OCI-LY1 (cell line): ENCODE data around the gene RASAL2.

Experiments used
- H2AFZ ChIP-seq: fragments of 200-600 bp; sonication (generic), shearing (Covaris generic); 2 replicates; pipeline ENCODE4 v1.6.0; 2014; ENCODE audit warnings: antibody characterized with exemption, mild to moderate bottlenecking, low read length
- H3F3A ChIP-seq: fragments of 200-600 bp; sonication (generic), shearing (Covaris generic); 2 replicates; pipeline ENCODE4 v1.6.0; 2014; ENCODE audit warnings: mild to moderate bottlenecking, antibody characterized with exemption, low read length, moderate library complexity; ENCODE audit not compliant: insufficient read depth
- H3K27ac ChIP-seq: fragments of 200-600 bp; sonication (generic); 2 replicates; pipeline ENCODE4 v1.5.1; 2014; ENCODE audit warnings: low read length, mixed run types, mild to moderate bottlenecking, low read depth; ENCODE audit not compliant: poor library complexity, severe bottlenecking
- H3K27me3 ChIP-seq: fragments of 200-600 bp; sonication (generic); 2 replicates; pipeline ENCODE4 v1.6.0; 2014; ENCODE audit warnings: antibody characterized with exemption, mild to moderate bottlenecking, low read length, moderate library complexity; ENCODE audit not compliant: insufficient read depth
- H3K36me3 ChIP-seq: fragments of 200-600 bp; sonication (generic); 2 replicates; pipeline ENCODE4 v1.6.1; 2014; ENCODE audit warnings: mild to moderate bottlenecking, antibody characterized with exemption, low read length, moderate library complexity, mixed read lengths; ENCODE audit not compliant: insufficient read depth
- H3K4me1 ChIP-seq: fragments of 200-600 bp; sonication (generic); 2 replicates; pipeline ENCODE4 v1.5.1; 2014; ENCODE audit warnings: mild to moderate bottlenecking, low read length, moderate library complexity; ENCODE audit not compliant: insufficient read depth, severe bottlenecking
- H3K4me2 ChIP-seq: fragments of 200-600 bp; sonication (generic), shearing (Covaris generic); 2 replicates; pipeline ENCODE4 v1.6.1; 2014; ENCODE audit warnings: low read length
- H3K4me3 ChIP-seq: fragments of 200-600 bp; sonication (generic); 2 replicates; pipeline ENCODE4 v1.5.1; 2014; ENCODE audit warnings: low read length, low read depth, mild to moderate bottlenecking, mixed read lengths; ENCODE audit not compliant: poor library complexity, severe bottlenecking
- H3K79me2 ChIP-seq: fragments of 200-600 bp; shearing (Covaris generic); 2 replicates; pipeline ENCODE4 v1.6.1; 2016; ENCODE audit warnings: mixed run types, low read length, mixed read lengths; ENCODE audit not compliant: insufficient read depth
- H3K9ac ChIP-seq: fragments of 200-600 bp; sonication (generic), shearing (Covaris generic); 2 replicates; pipeline ENCODE4 v1.6.1; 2014; ENCODE audit warnings: mild to moderate bottlenecking, low read length, mixed read lengths
- H3K9me2 ChIP-seq: fragments of 200-600 bp; sonication (generic), shearing (Covaris generic); 2 replicates; pipeline ENCODE4 v1.6.1; 2014; ENCODE audit warnings: low read depth, mild to moderate bottlenecking, low read length, mixed read lengths
- H3K9me3 ChIP-seq: fragments of 200-600 bp; shearing (Covaris generic); 2 replicates; pipeline ENCODE4 v1.6.1; 2014; ENCODE audit warnings: low read length, mixed read lengths
- H4K20me1 ChIP-seq: fragments of 200-600 bp; sonication (generic), shearing (Covaris generic); 2 replicates; pipeline ENCODE4 v1.6.0; 2016; ENCODE audit warnings: mild to moderate bottlenecking, low read length; ENCODE audit not compliant: insufficient read depth
- CTCF ChIP-seq: fragments of 200-600 bp; sonication (generic), shearing (Covaris generic); IDR thresholded peaks from 2 replicates; pipeline ENCODE4 v1.5.1; 2017; ENCODE audit warnings: mild to moderate bottlenecking, antibody characterized with exemption, low read length, moderate library complexity, mixed read lengths
- EZH2 ChIP-seq: fragments of 200-600 bp; sonication (generic), shearing (Covaris generic); IDR thresholded peaks from 2 replicates; pipeline ENCODE4 v1.8.0; 2017; ENCODE audit warnings: borderline replicate concordance, mixed run types, mild to moderate bottlenecking, antibody characterized with exemption, low read length, moderate library complexity, mixed read lengths

Gene RASAL2

DNA sequence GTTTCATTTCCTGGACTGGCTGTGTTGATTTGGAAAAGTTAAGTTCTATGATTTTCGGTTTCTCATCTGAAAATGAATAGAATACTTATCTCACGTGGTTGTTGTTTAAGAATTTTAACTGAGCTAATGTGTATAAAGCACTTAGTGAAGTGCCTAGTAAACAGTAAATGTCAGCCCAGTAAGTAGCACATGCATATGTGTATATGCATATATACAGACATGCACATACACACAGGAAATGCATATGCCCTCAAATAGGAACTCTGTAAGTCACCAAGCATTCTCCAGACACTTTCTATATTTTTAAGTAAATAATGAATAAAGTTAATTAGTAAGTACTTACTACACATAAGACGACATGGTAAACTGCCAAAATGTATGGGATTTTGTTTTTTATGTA, 274.3 kb downstream of the RASAL2 start:
- Histone ChIP-seq H3K9me2 (no peaks in the 10 kb centered on the region), H3K27me3 (no peaks in the 10 kb centered on the region), H4K20me1 (no peaks in the 10 kb centered on the region), H3K27ac (no peak overlapping the region), H3K4me2 (no peak overlapping the region), H2AFZ (no peak overlapping the region), H3K4me3 (no peak overlapping the region), H3K79me2 (no peaks in the 10 kb centered on the region), H3K36me3 (no peaks in the 10 kb centered on the region), H3K4me1 (no peaks in the 10 kb centered on the region), H3F3A (no peaks in the 10 kb centered on the region), H3K9ac (no peak overlapping the region), H3K9me3 (no peaks in the 10 kb centered on the region)
- TF ChIP-seq EZH2, result no peak
- no peak for TF ChIP-seq CTCF

GRCh38 chr1:178371235-178371634, 277.3 kb downstream of the RASAL2 start:
- Histone ChIP-seq H3K4me3 (no peak overlapping the region), H2AFZ (no peak overlapping the region), H3K27me3 (no peaks in the 10 kb centered on the region), H3K9me3 (no peaks in the 10 kb centered on the region), H3K36me3 (no peaks in the 10 kb centered on the region), H3K9me2 (no peaks in the 10 kb centered on the region), H3F3A (no peaks in the 10 kb centered on the region), H3K79me2 (no peaks in the 10 kb centered on the region), H4K20me1 (no peaks in the 10 kb centered on the region), H3K4me1 (no peaks in the 10 kb centered on the region), H3K27ac (no peak overlapping the region), H3K4me2 (no peak overlapping the region), H3K9ac (no peak overlapping the region)
- TF ChIP-seq EZH2 (no peak), CTCF (no peak)

- Histone ChIP-seq H3K27ac (no peak overlapping the region), H4K20me1 (no peaks in the 10 kb centered on the region), H3K9me2 (no peaks in the 10 kb centered on the region), H3F3A (no peaks in the 10 kb centered on the region), H3K9ac (no peak overlapping the region), H3K36me3 (no peaks in the 10 kb centered on the region), H3K4me2 (no peak overlapping the region), H3K79me2 (no peaks in the 10 kb centered on the region), H3K9me3 (no peaks in the 10 kb centered on the region), H3K4me3 (no peak overlapping the region), H2AFZ (no peak overlapping the region), H3K4me1 (no peaks in the 10 kb centered on the region), H3K27me3 (no peaks in the 10 kb centered on the region)
- TF ChIP-seq EZH2 (no peak), CTCF (no peak)
These were observed 278.1 kb downstream of the RASAL2 start for GRCh38 chr1:178371933-178372388.
